Astrocyte (in vitro differentiated cells and primary cell): ENCODE measurements around the gene MIS12. TPM values are rescaled to one million over a fixed set of nuclear protein-coding genes. Genes with fewer than 3 reads are reported as not detected.

ENCODE experiments used
- DNase-seq: peaks from one replicate; pipeline ENCODE4 v3.0.0-alpha.2; 2010; ENCODE audit warnings: low read depth
- FAIRE-seq: peaks from 2 replicates; lab custom pipeline; 2011; peaks lifted over from hg19 to GRCh38; lab: Jason Lieb, UNC
- H2AFZ ChIP-seq: 2 replicates; pipeline ENCODE4 v1.6.0; 2012; ENCODE audit warnings: low read depth, low read length, inconsistent platforms
- H3K27ac ChIP-seq: 2 replicates; pipeline ENCODE4 v1.5.1; 2011; ENCODE audit warnings: low read depth, low read length, inconsistent platforms
- H3K27me3 ChIP-seq: 2 replicates; pipeline ENCODE4 v1.6.0; 2011; ENCODE audit warnings: low read length, inconsistent platforms; ENCODE audit not compliant: insufficient read depth
- H3K36me3 ChIP-seq: 2 replicates; pipeline ENCODE4 v1.5.1; 2011; ENCODE audit warnings: low read length, inconsistent platforms; ENCODE audit not compliant: insufficient read depth
- H3K4me1 ChIP-seq: 2 replicates; pipeline ENCODE4 v1.5.1; 2011; ENCODE audit warnings: low read length, inconsistent platforms; ENCODE audit not compliant: insufficient read depth
- H3K4me2 ChIP-seq: 2 replicates; pipeline ENCODE4 v1.6.0; 2012; ENCODE audit warnings: low read length, inconsistent platforms
- H3K4me3 ChIP-seq: 2 replicates; pipeline ENCODE4 v1.5.1; 2011; ENCODE audit warnings: low read depth, mild to moderate bottlenecking, low read length, inconsistent platforms; ENCODE audit not compliant: insufficient read depth
- H3K79me2 ChIP-seq: 2 replicates; pipeline ENCODE4 v1.6.0; 2012; ENCODE audit warnings: mild to moderate bottlenecking, low read length, inconsistent platforms; ENCODE audit not compliant: insufficient read depth
- H3K9ac ChIP-seq: 2 replicates; pipeline ENCODE4 v1.6.0; 2012; ENCODE audit warnings: mild to moderate bottlenecking, low read length, inconsistent platforms
- H3K9me3 ChIP-seq: 2 replicates; pipeline ENCODE4 v1.5.1; 2012; ENCODE audit warnings: low read depth, mild to moderate bottlenecking, low read length, inconsistent platforms; ENCODE audit not compliant: insufficient read depth
- H4K20me1 ChIP-seq: 2 replicates; pipeline ENCODE4 v1.6.0; 2012; ENCODE audit warnings: low read length, inconsistent platforms; ENCODE audit not compliant: insufficient read depth
- H3K27ac Mint-ChIP-seq: one replicate; pipeline ENCODE4 v1.8.0; 2021; ENCODE audit warnings: mild to moderate bottlenecking, mixed read lengths; ENCODE audit not compliant: unreplicated experiment
- H3K27me3 Mint-ChIP-seq: one replicate; pipeline ENCODE4 v1.8.0; 2021; ENCODE audit warnings: low read depth, mixed read lengths; ENCODE audit not compliant: unreplicated experiment
- H3K36me3 Mint-ChIP-seq: one replicate; pipeline ENCODE4 v1.8.0; 2021; ENCODE audit warnings: low read depth, mixed read lengths; ENCODE audit not compliant: unreplicated experiment
- H3K4me1 Mint-ChIP-seq: one replicate; pipeline ENCODE4 v1.8.0; 2021; ENCODE audit warnings: low read depth, mixed read lengths; ENCODE audit not compliant: unreplicated experiment
- H3K4me3 Mint-ChIP-seq: one replicate; pipeline ENCODE4 v1.8.0; 2021; ENCODE audit warnings: mild to moderate bottlenecking, moderate library complexity, mixed read lengths; ENCODE audit not compliant: unreplicated experiment
- H3K9me3 Mint-ChIP-seq: one replicate; pipeline ENCODE4 v1.8.0; 2021; ENCODE audit warnings: mild to moderate bottlenecking, mixed read lengths; ENCODE audit not compliant: unreplicated experiment
- EZH2 ChIP-seq: IDR thresholded peaks from 2 replicates; pipeline ENCODE4 v1.6.1; 2012; ENCODE audit warnings: mild to moderate bottlenecking, low read length, inconsistent platforms; ENCODE audit not compliant: insufficient read depth
- total RNA-seq: library from RNA; stranded (reverse); gene quantifications from 2 replicates; pipeline ENCODE4 v1.2.1, GENCODE V29; 2021
- TF ChIP-seq, protein P1 (sequence below): IDR thresholded peaks from 2 replicates; pipeline ENCODE4 v1.5.1; 2011; ENCODE audit warnings: low read depth, mild to moderate bottlenecking, inconsistent platforms, low read length, moderate library complexity; ENCODE audit not compliant: insufficient read depth

The MIS12 gene
- total RNA-seq, 1 donor from 2014 or later, result 12.2 TPM

DNA sequence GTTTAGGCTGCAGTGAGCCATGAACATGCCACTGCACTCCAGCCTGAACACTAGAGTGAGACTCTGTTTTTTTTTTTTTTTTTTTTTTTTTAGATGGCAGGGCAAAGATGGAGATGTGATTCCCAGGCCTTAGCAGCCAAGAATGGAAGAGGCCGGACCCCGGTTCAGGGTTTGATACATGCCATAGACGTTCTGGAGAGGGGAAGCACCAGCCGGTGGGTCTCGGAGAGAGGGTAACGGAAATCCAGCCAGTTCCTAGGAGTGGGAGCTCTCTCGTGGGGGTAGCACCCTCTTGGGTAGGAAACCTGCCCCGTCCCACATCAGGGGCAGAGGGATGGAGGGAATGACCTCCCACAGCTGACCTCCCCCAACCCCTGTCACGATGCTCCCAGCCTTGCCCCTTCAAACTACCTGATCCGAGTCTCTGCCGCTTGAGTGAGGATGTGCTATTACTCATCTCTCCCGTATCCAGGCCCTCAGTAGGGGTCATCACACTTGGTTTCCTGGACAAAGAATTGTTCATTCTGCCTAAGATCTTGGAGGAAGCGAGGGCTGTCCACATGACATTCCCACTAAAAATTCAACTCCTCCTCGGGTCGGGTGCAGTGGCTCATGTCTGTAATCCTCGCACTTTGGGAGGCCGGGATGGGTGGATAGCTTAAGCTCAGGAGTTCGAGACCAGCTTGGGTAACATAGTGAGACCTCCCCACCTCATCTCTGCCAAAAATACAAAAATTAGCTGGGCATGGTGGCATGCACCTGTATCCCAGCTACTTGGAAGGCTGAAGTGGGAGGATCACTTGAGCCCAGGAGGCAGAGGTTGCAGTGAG, 47.3 kb downstream of the MIS12 start:
- no peak overlapping the region for H2AFZ ChIP-seq
- H3K4me3 ChIP-seq, result no peak overlapping the region
- H3K9me3 ChIP-seq, result no peaks in the 10 kb centered on the region
- no peak overlapping the region for H3K27ac Mint-ChIP-seq
- H3K36me3 Mint-ChIP-seq, result no peaks in the 10 kb centered on the region
- H3K79me2 ChIP-seq, result no peaks in the 10 kb centered on the region
- no peaks in the 10 kb centered on the region for H3K9me3 Mint-ChIP-seq
- H3K4me1 Mint-ChIP-seq, result peaks cover 9% of the 10 kb centered on the region
- DNase-seq (no peak), FAIRE-seq (no peak)
- no peaks in the 10 kb centered on the region for H3K36me3 ChIP-seq
- TF ChIP-seq EZH2, result no peak
- TF ChIP-seq, protein P1, sequence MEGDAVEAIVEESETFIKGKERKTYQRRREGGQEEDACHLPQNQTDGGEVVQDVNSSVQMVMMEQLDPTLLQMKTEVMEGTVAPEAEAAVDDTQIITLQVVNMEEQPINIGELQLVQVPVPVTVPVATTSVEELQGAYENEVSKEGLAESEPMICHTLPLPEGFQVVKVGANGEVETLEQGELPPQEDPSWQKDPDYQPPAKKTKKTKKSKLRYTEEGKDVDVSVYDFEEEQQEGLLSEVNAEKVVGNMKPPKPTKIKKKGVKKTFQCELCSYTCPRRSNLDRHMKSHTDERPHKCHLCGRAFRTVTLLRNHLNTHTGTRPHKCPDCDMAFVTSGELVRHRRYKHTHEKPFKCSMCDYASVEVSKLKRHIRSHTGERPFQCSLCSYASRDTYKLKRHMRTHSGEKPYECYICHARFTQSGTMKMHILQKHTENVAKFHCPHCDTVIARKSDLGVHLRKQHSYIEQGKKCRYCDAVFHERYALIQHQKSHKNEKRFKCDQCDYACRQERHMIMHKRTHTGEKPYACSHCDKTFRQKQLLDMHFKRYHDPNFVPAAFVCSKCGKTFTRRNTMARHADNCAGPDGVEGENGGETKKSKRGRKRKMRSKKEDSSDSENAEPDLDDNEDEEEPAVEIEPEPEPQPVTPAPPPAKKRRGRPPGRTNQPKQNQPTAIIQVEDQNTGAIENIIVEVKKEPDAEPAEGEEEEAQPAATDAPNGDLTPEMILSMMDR, result no peak
- no peak overlapping the region for H3K4me3 Mint-ChIP-seq
- peaks cover 17% of the 10 kb centered on the region for H3K4me1 ChIP-seq
- peaks cover 2% of the 10 kb centered on the region for H3K27me3 Mint-ChIP-seq
- H3K27me3 ChIP-seq, result no peaks in the 10 kb centered on the region
- H3K9ac ChIP-seq, result no peak overlapping the region
- peak overlapping the region; percentile 9 for H3K4me2 ChIP-seq
- H3K27ac ChIP-seq, result no peak overlapping the region
- no peaks in the 10 kb centered on the region for H4K20me1 ChIP-seq

DNA sequence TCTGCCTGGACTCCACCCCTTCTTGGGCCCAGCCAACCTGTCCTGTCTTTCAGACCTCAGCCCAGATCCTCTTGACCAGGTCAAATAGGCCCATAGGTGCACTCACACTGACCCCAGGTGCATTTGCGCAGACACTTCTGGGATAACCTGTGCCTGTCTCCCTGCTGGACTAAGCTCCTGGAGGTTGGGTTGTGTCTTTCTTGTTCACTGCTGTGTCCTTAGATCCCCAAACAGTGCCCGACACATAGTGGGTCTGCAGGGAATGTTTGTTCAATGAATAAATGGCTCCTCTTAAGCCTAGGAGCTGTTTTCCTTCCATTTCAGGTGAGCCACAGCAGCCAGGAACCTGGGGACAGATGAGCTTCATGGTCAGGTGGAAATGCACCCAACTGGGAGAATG, 49.1 kb downstream of the MIS12 start:
- Mint-ChIP-seq H3K4me3 (no peak overlapping the region), H3K36me3 (no peaks in the 10 kb centered on the region), H3K9me3 (no peaks in the 10 kb centered on the region), H3K27me3 (peaks cover 2% of the 10 kb centered on the region), H3K27ac (no peak overlapping the region), H3K4me1 (peaks cover 7% of the 10 kb centered on the region)
- TF ChIP-seq, protein P1, result no peak
- Histone ChIP-seq H3K27ac (no peak overlapping the region), H2AFZ (no peak overlapping the region), H3K9ac (no peak overlapping the region), H3K4me2 (no peak overlapping the region), H3K4me1 (peaks cover 17% of the 10 kb centered on the region), H3K79me2 (no peaks in the 10 kb centered on the region), H3K36me3 (no peaks in the 10 kb centered on the region), H3K9me3 (no peaks in the 10 kb centered on the region), H3K4me3 (no peak overlapping the region), H3K27me3 (no peaks in the 10 kb centered on the region), H4K20me1 (no peaks in the 10 kb centered on the region)
- FAIRE-seq, result no peak
- no peak for DNase-seq
